Fibroblast of skin of right biceps (primary cell): ENCODE data around the gene CACFD1.

ENCODE experiments used
- DNase-seq: peaks from one replicate; pipeline ENCODE4 v3.0.0-alpha.2; 2013

Gene CACFD1

DNA sequence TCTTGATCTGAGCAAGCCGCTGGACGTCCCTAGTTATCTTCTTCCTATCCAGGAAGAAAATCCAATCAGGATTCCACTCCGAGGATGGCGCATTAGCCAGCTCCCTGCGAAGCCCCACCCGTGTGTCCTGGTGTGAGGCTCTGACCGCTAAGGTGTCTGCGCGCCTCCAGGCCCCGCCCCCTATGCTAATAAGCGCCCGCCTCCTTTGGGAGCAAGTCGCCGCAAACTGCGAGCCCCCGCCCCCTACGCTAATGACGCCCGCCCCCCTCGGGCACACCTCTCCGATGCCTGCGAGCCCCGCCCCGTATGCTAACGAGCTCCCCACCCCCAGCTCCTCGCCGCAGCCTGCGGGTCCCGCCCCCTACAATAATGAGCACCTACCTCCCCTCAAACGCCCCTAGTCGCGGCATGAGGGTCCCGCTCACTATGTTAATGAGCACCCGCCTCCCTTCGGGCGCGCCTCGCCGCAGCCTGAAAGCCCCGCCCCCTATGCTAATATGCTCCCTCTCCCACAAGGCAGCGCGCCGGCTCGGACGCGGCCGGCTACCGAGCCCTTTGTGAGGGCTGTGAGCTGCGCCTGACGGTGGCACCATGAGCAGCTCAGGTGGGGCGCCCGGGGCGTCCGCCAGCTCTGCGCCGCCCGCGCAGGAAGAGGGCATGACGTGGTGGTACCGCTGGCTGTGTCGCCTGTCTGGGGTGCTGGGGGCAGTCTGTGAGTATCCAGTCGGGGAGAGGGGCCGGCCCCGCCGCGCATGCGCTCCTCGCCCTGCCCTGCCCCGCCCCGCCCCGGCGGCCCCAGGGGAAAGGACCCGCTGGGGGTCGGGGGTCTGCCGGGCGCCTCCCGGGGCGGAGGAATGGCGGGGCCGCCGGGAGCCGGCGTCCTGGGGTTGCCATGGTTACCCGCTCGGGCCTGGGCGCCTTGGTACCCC lies at the start of gene CACFD1:
Gene CACFD1, plus strand, starts transcription at position 503 of the 929 bp plus-strand sequence. Its CDS starts 89 bp downstream, at position 592.
- DNase-seq = peak; percentile 90

DNA sequence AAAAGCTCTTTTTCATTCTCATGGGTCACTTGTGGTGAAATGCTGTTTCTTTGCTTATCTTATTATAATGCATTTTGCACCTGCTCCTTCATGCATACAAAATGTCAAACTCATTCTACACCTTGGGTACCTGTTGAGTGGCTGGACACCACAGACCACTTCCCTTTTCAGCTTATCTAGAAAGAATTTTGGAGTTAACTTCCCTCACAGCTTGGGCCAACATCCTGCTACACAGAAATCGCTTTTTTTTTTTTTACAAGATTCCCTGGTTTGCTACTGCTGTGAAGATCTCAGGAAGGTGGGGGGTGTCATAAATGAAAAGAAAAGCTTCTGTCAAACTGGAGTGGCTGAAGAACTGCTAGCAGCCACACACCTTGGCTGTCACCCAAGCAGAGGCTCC lies 44.6 kb upstream of the CACFD1 start:
- DNase-seq = no peak

DNA sequence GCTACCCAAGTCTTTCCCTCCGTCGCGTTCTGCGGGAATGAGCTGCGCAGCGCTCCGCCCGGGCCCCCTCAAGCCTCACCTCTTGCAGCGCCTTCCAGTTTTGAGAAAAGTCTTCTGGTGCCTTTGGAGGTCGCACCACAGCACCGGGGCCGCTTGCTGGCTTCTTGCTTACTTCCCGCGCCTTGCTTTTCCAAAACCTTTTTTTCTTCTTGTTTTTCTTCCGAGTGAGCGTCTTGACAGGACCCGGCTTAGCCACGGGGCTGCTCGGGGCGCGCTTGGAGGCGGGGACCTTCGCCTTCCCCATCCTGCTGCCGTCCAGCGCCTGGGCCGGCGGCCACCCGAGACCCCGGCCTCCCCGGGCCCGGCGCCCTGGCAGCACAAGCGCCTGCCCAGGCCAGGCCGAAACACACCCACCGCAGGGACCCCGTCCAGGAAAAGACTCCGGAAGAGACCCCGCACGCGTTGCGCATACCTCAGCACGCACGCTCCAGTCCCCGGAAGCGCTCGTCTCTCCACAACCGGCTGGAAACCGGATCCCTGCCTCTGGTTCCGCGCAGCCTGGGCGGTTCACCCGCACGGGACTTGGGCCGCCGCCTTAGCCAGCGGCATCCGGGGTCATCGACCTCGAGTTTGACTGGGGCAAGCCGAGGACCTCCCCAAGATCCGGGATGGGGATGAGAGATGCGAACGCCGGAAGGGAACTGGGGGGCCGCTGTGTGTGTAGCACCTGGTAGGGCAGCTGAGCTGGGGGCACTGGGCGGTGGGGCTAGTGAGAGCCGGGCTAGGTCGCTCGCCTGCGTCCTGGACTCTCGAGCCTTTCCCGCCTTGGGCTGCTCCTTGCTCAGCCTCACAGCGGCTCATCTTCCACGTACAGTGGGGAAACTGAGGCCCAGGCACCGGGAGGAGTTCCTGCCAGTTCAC lies 42.0 kb upstream of the CACFD1 start, which contains the start of gene REXO4:
Gene REXO4, minus strand, starts transcription at position 470 of the 921 bp plus-strand sequence. Its CDS starts 166 bp downstream, at position 304.
- peak; percentile 91 for DNase-seq

DNA sequence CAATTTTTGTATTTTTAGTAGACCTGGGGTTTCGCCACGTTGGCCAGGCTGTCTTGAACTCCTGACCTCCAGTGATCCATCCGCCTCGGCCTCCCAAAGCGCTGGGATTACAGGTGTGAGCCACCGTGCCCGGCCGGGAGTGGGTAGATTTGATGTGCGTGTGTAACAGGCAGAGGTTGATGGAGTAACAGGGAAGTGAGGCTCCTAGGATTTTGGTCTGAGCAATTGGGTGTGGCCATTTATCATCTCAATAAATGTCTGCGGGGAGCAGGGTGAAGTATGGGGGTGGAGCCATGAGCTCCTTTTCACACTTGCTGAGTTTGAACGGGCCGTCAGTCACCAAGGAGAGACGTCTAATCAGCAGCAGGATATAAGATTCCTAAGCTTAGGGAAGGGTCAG lies 40.8 kb upstream of the CACFD1 start:
- no peak for DNase-seq

DNA sequence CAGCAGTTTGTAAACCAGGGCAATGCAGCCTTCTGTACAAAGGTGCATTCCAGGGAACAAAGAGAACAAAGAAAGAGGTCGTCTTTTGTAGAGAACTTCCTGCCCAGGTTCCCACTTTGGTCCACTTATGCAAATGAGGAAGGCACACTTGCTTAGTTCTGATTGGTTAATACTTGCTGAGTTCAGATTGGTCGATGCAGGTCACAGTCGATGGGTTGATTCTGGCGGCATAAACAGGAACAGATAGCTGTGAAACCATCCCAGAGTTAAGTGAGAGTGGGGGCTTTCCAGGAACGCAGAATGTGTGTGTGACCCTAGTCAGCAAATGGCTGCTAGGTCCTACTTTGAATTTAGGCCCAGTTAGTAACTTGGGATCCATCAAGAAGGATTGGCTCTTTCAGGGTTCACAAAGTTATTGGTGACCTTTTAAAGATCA lies 39.4 kb upstream of the CACFD1 start:
- no peak for DNase-seq

DNA sequence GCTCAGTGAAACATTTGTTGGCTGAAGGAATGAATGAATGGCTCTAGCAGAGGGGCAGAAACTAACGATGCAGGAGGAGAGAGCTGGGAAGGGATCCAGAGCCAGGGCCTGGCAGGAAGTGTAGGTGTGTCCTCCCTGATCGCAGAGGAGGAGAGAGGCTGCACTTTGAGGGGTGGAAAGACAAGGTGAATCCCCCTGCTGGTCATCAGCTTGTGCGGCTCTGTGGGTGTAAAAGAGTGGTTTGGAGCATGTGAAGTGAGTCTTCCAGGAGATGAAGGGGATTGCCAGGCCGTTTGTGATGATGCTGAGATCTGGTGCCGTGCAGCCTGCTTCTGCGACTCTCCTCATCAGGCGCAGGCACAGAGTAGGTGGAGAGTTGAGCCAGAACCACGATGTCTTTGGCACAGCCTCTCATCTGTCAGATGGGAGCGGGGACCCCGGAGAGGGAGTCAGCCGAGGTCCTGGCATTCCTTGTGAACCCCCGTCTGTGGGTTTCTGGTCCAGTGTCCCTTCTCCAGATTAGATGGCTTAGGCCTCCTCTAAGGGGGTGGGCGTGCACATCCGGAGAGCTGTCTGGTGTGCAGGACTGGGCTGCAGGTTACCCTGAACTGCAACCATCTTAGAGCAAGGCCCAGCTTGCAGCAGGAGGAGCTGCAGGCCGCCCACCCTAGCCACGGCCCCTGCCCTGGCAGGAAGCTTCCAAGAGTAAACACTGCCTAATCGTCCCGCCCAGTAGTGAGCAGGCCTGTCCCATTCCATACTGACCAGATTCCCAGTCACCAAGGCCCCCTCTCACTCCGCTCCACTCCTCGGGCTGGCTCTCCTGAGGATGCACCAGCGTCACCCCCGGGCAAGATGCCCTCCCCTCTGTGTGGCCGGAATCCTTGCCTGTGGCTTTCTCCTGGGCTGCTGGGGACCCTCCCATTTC lies 37.9 kb upstream of the CACFD1 start, which contains the start of gene ADAMTS13:
Gene ADAMTS13, plus strand, starts transcription at position 753 of the 928 bp plus-strand sequence. Its CDS starts 77 bp downstream, at position 830.
- DNase-seq = no peak

DNA sequence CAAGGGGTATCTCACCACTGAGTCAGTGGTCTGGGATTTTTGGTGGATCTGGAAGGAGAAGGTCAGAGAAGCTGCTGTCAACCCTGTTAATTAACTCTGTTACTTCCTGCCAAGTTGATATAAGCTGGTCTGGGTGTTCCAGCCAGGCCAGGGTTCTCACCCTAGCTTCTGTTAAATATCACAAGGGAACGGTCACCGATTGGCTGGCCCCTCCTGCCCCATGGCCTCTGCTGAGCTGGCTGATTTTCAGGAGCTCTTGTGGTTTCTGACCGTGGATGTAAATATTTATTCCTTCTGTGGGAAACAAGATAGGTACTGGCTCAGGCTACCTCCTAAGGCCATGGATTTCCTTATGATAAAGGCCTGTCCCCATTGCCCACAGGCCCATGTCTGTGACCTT lies 36.6 kb upstream of the CACFD1 start:
- DNase-seq = no peak

DNA sequence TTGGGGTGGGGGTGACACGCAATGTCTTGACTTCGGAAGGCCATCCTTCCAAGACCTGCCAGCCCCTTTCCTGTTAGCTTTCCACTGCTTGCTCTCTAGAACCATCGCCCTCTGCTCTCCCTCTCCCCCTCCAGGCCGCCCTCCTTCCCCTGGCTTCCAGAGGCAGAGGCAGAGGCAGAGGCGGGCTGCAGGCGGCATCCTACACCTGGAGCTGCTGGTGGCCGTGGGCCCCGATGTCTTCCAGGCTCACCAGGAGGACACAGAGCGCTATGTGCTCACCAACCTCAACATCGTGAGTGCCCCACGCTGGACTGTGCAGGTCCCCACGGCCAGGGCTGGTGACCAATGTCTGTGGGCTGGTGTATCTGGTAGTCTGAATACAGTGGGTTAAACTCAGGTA lies 35.6 kb upstream of the CACFD1 start:
- DNase-seq = no peak

DNA sequence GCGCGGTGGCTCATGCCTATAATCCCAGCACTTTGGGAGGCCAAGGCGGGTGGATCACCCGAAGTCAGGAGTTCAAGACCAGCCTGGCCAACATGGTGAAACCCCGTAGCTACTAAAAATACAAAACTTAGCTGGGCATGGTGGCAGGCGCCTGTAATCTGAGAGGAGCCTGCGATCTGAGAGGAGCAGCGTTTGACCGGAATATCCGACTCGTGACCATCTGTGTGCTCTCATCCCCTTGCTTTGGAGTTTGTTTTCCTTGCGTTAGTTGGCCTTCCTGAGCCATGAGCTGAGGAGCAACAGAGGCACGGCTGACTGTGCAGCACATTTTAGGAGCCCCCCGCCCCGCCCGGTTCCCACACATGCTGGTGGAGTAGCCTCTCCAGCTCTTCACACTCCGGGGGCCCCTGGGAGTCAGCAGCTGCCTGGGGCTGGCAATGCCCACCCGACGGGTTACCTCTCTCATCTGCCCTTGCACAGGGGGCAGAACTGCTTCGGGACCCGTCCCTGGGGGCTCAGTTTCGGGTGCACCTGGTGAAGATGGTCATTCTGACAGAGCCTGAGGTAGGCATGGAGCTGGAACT lies 34.6 kb upstream of the CACFD1 start:
- DNase-seq = no peak

DNA sequence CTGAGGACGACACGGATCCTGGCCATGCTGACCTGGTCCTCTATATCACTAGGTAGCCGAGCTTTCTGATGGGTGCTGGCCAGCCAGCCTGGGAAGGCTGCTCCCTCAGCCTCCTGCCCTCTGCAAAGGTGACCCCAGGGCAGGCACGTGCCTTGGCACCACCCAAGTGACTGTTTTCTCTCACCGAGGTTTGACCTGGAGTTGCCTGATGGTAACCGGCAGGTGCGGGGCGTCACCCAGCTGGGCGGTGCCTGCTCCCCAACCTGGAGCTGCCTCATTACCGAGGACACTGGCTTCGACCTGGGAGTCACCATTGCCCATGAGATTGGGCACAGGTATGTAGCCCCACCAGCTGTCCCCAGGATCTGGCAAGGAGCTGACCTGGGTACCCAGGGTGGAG lies 33.8 kb upstream of the CACFD1 start:
- DNase-seq = no peak

DNA sequence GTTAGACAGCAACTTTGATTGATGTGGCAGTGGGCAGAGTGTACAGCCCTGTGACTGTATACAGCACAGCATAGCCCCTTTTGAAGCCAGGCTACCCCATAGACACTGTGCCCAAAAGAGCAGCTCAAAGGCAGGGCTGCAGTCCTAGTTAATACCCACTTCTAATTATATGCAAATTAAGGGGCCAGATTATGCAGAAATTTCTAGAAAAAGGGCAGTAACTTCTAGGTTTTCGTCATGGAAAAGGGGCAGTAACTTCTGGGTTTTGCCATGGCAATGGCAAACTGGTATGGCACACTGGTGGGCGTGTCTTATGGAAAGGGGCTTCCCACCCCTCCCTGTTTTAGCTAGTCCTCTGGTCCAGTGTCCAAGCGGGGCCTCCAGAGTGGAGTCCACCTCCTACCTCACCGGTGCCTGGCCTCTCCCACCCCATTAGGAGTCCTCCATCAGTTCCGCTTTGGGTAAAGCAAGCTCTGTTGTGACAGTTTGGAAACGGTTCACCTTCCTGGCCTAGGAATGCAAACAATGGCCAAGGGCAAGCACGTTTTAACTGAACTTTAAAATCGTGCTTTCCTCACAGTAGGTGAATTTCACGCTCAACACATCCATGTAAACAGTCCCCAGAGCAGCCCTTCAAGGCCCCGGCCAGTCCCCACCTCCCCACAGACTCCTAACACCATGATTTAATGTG lies 32.0 kb upstream of the CACFD1 start:
- no peak for DNase-seq

DNA sequence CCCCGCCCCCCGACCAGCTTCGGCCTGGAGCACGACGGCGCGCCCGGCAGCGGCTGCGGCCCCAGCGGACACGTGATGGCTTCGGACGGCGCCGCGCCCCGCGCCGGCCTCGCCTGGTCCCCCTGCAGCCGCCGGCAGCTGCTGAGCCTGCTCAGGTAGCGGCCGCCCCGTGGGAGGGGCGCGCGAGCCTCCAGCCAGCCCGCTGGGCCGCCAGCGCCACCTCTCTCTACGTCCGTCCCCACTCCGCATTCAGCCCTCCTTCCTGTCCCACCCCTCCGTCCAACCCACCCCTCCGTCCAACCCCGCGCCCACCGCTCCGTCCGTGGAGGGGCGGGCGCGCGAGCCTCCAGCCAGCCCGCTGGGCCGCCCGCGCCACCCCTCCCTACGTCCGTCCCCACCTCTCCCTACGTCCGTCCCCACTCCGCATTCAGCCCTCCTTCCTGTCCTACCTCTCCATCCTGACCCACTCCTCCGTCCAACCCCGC lies 31.1 kb upstream of the CACFD1 start:
- no peak for DNase-seq

DNA sequence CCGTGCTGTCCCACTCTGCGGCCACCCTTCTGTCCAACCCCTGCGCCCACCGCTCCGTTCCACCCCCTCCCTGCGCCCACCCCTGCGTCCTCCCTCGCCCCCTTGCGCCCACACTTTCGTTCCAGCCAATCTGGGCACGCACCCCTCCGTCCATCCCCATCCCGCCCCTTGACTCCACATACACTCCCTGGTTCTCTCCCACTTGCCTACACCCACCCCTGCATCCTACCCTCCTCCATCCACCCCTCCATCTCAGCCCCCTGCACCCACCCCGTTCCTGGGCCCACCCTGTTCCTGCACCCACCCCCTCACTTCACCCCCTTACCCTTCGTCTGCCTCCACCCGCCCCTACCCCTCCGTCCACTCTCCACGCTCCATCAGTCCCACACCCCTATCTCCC lies 30.6 kb upstream of the CACFD1 start:
- DNase-seq = no peak

DNA sequence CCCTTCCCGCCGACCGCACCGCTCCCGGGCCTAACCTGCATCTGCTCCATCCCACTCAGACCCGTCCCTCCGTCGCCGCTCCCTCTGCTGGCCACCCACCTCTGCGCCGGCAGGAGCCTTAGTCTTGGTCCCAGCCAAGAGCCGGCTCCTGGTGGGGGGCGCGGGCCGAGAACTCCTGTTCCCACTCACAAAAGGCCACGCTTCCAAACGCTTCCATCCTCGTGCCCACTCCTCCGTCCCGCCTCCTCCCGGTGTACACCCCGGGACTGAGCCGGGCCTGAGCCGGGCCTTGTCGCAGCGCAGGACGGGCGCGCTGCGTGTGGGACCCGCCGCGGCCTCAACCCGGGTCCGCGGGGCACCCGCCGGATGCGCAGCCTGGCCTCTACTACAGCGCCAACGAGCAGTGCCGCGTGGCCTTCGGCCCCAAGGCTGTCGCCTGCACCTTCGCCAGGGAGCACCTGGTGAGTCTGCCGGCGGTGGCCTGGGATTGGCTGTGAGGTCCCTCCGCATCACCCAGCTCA lies 30.1 kb upstream of the CACFD1 start:
- DNase-seq = no peak

DNA sequence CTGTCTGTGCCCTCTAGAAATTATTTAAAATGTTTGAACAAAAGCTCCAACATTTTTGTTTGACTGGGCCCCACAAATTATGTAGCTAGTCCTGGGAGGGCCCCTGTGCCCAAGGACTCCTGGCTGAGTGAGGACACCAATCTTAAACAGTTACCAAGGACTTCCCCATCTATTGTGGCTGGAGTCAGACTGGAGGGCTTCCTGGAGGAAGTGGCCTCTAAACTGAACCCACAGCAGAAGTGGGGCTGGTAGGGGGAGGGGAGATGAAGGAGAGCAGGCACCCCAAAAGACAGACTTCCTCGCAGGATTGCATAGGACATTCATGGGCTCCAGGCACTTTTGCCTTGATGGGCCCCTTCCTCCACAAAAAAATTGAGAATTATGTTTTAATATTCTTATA lies 29.5 kb upstream of the CACFD1 start:
- DNase-seq = no peak

DNA sequence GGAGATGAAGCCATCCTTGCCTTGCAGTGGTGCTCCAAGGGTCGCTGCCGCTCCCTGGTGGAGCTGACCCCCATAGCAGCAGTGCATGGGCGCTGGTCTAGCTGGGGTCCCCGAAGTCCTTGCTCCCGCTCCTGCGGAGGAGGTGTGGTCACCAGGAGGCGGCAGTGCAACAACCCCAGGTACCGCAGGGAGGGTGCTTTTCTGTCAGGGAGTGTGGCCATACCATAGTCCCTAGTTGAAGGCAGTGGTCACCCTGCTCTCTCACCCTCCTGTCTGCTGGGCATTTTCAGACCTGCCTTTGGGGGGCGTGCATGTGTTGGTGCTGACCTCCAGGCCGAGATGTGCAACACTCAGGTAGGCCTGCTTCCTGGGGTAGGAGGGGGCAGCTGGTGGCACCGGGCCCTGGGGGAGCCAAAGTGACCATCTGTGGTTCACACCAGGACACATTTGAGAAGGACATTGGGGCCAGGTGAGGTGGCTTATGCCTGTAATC lies 26.4 kb upstream of the CACFD1 start:
- no peak for DNase-seq

DNA sequence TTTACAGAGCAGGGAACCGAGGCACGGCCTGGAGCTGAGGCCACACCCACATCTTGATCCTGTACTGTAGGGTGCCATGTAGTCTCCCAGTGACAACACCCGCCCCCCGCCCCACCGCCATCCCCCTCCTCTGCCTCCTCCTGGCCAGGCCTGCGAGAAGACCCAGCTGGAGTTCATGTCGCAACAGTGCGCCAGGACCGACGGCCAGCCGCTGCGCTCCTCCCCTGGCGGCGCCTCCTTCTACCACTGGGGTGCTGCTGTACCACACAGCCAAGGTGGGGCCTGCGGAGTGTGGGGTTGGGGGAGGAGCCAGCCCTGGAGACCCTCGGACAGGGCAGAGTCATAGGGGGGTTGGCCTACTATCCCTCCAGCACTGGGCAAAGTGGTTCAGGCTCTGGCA lies 23.1 kb upstream of the CACFD1 start:
- no peak for DNase-seq

DNA sequence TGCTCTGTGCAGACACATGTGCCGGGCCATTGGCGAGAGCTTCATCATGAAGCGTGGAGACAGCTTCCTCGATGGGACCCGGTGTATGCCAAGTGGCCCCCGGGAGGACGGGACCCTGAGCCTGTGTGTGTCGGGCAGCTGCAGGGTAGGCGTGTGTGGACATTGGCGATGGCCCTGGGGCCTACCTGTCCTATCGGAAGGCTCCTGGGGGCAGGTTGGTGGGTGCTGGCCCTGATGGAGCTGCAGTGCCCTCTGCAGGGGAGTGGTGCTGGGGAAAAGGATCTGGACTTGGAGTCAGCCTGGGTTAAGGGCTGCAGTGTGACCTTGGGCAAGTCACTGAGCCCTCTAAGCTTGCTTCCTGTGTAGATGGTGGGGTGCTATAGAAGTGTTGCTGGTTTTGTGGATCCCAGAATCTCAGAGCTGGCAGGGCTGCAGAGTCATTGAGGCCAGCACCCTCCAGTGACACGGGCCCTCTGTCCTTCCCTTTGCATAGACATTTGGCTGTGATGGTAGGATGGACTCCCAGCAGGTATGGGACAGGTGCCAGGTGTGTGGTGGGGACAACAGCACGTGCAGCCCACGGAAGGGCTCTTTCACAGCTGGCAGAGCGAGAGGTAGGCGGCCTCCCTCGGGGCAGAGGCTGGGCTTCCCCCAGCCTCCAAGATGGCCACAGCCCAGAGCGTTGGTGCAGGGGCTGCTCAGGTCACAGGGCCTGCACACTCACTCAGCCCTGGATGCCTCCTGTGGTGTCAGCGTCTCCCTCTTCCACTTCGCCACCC lies 21.8 kb upstream of the CACFD1 start:
- no peak for DNase-seq

DNA sequence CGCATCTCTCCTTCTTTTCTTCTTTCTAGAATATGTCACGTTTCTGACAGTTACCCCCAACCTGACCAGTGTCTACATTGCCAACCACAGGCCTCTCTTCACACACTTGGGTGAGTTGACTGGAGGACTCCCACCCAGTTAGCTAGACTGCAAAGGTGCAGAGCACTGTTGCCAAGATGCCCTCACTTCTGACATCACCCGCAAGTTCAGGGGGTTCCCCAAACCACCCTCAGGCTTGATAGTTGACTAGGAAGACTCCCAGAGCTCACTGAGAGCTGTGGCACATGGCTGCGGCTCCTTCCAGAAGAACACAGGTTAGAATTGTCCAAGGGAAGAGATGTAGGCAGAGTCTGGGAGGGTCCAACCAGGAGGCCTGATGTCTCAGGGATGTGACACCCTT lies 20.4 kb upstream of the CACFD1 start:
- DNase-seq = no peak

DNA sequence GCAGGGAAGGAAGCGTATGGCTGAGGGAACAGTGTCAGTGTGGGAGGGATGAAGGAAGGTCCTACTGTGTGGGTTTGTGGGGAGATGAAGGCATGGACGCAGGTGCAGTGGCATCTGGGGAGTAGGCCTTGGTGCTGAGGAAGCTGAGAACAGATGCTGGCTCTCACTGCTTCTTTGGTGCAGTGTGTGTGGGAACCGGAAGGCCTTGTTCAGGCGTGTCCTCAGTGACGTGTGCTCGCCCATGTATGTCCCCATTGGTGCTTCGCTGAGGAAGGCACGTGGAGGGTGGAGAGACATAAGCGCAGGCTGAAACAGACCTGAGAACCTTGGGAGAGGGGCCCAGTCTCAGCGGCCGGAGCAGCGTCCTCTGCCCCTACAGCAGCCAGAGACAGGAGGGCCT lies 18.9 kb upstream of the CACFD1 start:
- DNase-seq = no peak
